BLaER1 (cell line): ENCODE measurements around the gene ARHGEF16.

Experiments used
- H3K27ac ChIP-seq: shearing (Covaris generic); formaldehyde crosslinking; 2 replicates; pipeline ENCODE4 v1.8.1; 2022
- H3K27me3 ChIP-seq: shearing (Covaris generic); formaldehyde crosslinking; 2 replicates; pipeline ENCODE4 v1.8.1; 2022
- H3K36me3 ChIP-seq: shearing (Covaris generic); formaldehyde crosslinking; 2 replicates; pipeline ENCODE4 v1.8.1; 2022
- H3K4me1 ChIP-seq: shearing (Covaris generic); formaldehyde crosslinking; 2 replicates; pipeline ENCODE4 v1.8.1; 2022
- H3K4me2 ChIP-seq: shearing (Covaris generic); formaldehyde crosslinking; 2 replicates; pipeline ENCODE4 v1.8.1; 2022
- H3K4me3 ChIP-seq: shearing (Covaris generic); formaldehyde crosslinking; 2 replicates; pipeline ENCODE4 v1.8.1; 2022
- H3K9ac ChIP-seq: shearing (Covaris generic); formaldehyde crosslinking; 2 replicates; pipeline ENCODE4 v1.8.1; 2022
- H3K9me3 ChIP-seq: shearing (Covaris generic); formaldehyde crosslinking; 2 replicates; pipeline ENCODE4 v1.8.1; 2022
- H4K20me1 ChIP-seq: shearing (Covaris generic); formaldehyde crosslinking; 2 replicates; pipeline ENCODE4 v1.8.1; 2022
- Cebpa-rat ChIP-seq: shearing (Covaris generic); IDR thresholded peaks from 2 replicates; pipeline ENCODE4 v1.8.1; 2022

Gene ARHGEF16

DNA sequence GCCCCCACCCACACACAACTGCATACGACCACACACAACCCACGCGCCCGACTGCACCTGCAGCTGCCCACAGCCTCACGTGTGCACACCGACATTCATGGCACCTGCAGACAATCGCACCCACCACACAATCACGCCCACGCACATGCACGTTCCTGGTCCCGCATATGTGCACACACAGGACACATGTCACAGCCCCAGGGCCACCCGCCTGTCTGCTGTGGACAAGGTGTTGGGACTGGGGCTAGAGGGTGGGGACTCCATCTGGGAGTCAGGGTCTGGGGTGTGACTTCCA, 56.4 kb downstream of the ARHGEF16 start:
- H4K20me1 ChIP-seq: peaks cover 80% of the 10 kb centered on the region
- no peak for TF ChIP-seq Cebpa-rat
- no peak overlapping the region for H3K9ac ChIP-seq
- no peaks in the 10 kb centered on the region for H3K27me3 ChIP-seq
- peak overlapping the region; percentile 41 for H3K4me2 ChIP-seq
- H3K4me1 ChIP-seq: peaks cover 63% of the 10 kb centered on the region
- H3K36me3 ChIP-seq: peaks cover 44% of the 10 kb centered on the region
- no peak overlapping the region for H3K4me3 ChIP-seq
- no peaks in the 10 kb centered on the region for H3K9me3 ChIP-seq
- no peak overlapping the region for H3K27ac ChIP-seq

DNA sequence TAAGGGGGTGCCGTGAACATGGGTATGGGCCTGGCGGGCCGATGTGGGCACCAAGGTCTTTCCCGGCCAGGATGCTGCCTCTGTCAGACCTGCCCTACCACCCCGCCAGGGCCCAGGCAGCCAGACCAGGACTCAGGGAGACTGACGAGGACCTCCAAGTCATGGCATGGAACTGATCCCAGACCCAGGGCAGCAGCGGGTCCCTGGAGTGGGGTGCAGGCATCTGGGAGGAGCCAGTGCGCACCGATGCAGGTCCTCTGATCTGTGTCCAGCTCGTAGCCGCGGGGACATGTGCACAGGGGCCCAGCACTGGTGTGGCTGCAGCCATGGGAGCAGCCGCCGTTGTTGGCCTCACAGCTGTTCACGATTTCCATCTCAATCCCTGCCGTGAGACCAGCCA, 56.8 kb downstream of the ARHGEF16 start:
- no peak for TF ChIP-seq Cebpa-rat
- H4K20me1 ChIP-seq: peaks cover 80% of the 10 kb centered on the region
- no peaks in the 10 kb centered on the region for H3K9me3 ChIP-seq
- H3K27me3 ChIP-seq: no peaks in the 10 kb centered on the region
- H3K4me3 ChIP-seq: no peak overlapping the region
- no peak overlapping the region for H3K27ac ChIP-seq
- H3K4me2 ChIP-seq: peak overlapping the region; percentile 41; the same call in 1 of the 2 replicates
- H3K9ac ChIP-seq: no peak overlapping the region
- H3K36me3 ChIP-seq: peaks cover 44% of the 10 kb centered on the region
- H3K4me1 ChIP-seq: peaks cover 67% of the 10 kb centered on the region

GRCh38 chr1:3511856-3512255, 57.4 kb downstream of the ARHGEF16 start:
- Histone ChIP-seq H3K9ac (no peak overlapping the region), H3K4me2 (no peak overlapping the region), H3K9me3 (no peaks in the 10 kb centered on the region), H4K20me1 (peaks cover 80% of the 10 kb centered on the region), H3K27ac (no peak overlapping the region), H3K27me3 (no peaks in the 10 kb centered on the region), H3K4me1 (peaks cover 72% of the 10 kb centered on the region), H3K36me3 (peaks cover 39% of the 10 kb centered on the region), H3K4me3 (no peak overlapping the region)
- TF ChIP-seq Cebpa-rat: no peak

DNA sequence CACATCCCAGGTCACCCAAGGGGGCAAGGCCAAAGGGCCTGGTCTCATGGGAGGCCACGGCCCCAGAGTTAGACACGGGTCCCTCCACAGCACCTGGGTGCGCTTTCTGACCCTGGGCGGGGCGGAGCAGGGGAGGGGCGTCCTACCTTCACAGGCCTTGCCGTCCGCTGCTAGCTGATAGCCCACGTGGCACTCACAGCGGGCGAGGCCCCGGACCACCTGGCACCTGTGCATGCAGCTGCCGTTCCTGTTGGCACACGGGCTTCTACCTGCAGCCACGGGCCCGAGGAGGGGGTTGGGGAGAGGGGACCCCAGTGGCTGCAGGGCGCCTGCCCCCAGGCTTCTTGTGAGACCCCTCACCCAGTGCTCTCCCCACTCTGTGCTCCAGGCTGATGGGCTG, 59.9 kb downstream of the ARHGEF16 start:
- peak overlapping the region; percentile 73 for H3K27ac ChIP-seq
- H3K4me2 ChIP-seq: peak overlapping the region; percentile 96
- H3K4me3 ChIP-seq: no peak overlapping the region
- no peaks in the 10 kb centered on the region for H3K9me3 ChIP-seq
- peaks cover 80% of the 10 kb centered on the region for H4K20me1 ChIP-seq
- H3K27me3 ChIP-seq: no peaks in the 10 kb centered on the region
- TF ChIP-seq Cebpa-rat: no peak
- peaks cover 98% of the 10 kb centered on the region for H3K4me1 ChIP-seq
- H3K9ac ChIP-seq: no peak overlapping the region
- H3K36me3 ChIP-seq: peaks cover 22% of the 10 kb centered on the region

DNA sequence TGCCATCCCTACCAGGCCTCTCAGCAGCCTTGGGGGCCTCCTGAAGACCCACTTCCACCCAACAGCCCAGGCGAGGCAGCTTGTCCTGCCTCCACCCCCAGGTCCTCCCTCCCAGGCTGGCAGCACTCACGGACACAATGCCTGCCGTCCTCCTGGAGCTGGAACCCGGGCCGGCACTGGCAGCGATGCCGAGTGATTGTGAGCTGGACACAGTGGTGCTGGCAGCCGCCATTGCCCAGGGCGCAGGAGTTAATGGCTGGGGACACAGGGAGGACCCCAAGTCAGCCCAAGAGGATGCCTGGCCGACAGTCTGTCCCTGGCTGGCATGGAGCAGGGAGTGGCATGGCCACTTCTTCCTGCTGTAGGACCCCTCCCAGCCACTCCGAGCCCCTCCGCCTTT, 60.8 kb downstream of the ARHGEF16 start:
- TF ChIP-seq Cebpa-rat: no peak

DNA sequence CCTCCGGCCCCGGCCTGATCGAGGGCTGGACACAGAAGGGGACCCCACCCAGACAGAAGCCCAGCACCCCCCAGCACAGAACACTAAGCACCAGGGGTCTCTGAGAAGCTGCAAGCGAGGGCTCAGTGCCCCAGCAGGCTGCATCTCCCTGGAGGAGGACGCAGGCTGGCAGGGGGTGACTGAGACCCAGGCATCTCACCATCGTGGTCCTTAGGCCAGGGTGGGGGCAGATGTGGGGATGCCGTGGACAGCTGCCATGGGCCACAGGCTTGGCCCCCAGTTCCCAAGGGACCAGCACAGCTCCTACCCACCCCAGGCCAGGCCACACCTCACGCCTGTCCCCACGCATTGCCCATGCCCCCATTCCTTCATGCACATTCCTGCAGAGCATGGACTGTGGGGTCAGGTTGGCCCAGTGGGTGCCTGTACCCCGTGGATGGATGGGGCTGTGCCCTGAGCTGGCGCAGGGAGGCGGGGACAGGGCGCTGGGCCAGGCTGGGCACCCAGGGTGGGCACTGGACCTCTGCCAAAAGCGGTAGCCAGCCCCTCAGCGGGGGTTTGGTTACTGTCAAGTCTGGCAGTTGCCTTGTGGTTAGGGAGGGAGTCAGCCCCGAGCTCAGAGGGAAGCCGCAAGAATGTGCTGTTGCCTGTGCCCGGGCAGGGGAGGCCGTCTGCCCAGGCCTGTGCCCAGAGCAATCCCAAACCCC, 61.5 kb downstream of the ARHGEF16 start:
- peak overlapping the region; percentile 73 for H3K27ac ChIP-seq
- TF ChIP-seq Cebpa-rat: no peak
- no peaks in the 10 kb centered on the region for H3K27me3 ChIP-seq
- H3K36me3 ChIP-seq: peaks cover 22% of the 10 kb centered on the region
- peak overlapping the region; percentile 96 for H3K4me2 ChIP-seq
- peaks cover 81% of the 10 kb centered on the region for H4K20me1 ChIP-seq
- H3K4me1 ChIP-seq: peaks cover 99% of the 10 kb centered on the region
- H3K9me3 ChIP-seq: no peaks in the 10 kb centered on the region
- H3K4me3 ChIP-seq: 0 out of 2 replicates have a peak overlapping the region, but pooled peaks have one; percentile 22
- peak overlapping the region; percentile 56 for H3K9ac ChIP-seq

More for the DNA sequence above, 60.8 kb downstream of the ARHGEF16 start:
- Histone ChIP-seq H3K4me1 (peaks cover 99% of the 10 kb centered on the region), H3K27me3 (no peaks in the 10 kb centered on the region), H4K20me1 (peaks cover 81% of the 10 kb centered on the region), H3K9ac (no peak overlapping the region), H3K9me3 (no peaks in the 10 kb centered on the region), H3K27ac (peak overlapping the region; percentile 73; the same call in 1 of the 2 replicates), H3K4me3 (no peak overlapping the region), H3K4me2 (peak overlapping the region; percentile 96), H3K36me3 (peaks cover 22% of the 10 kb centered on the region)

- Histone ChIP-seq H3K9me3 (no peaks in the 10 kb centered on the region), H4K20me1 (peaks cover 81% of the 10 kb centered on the region), H3K4me1 (peaks cover 99% of the 10 kb centered on the region), H3K27ac (peak overlapping the region; percentile 73), H3K4me3 (peak overlapping the region; percentile 22; the same call in 1 of the 2 replicates), H3K36me3 (peaks cover 22% of the 10 kb centered on the region), H3K27me3 (no peaks in the 10 kb centered on the region), H3K4me2 (peak overlapping the region; percentile 96), H3K9ac (peak overlapping the region; percentile 56)
- no peak for TF ChIP-seq Cebpa-rat
Measured at GRCh38 chr1:3516481-3516869, 62.0 kb downstream of the ARHGEF16 start.

DNA sequence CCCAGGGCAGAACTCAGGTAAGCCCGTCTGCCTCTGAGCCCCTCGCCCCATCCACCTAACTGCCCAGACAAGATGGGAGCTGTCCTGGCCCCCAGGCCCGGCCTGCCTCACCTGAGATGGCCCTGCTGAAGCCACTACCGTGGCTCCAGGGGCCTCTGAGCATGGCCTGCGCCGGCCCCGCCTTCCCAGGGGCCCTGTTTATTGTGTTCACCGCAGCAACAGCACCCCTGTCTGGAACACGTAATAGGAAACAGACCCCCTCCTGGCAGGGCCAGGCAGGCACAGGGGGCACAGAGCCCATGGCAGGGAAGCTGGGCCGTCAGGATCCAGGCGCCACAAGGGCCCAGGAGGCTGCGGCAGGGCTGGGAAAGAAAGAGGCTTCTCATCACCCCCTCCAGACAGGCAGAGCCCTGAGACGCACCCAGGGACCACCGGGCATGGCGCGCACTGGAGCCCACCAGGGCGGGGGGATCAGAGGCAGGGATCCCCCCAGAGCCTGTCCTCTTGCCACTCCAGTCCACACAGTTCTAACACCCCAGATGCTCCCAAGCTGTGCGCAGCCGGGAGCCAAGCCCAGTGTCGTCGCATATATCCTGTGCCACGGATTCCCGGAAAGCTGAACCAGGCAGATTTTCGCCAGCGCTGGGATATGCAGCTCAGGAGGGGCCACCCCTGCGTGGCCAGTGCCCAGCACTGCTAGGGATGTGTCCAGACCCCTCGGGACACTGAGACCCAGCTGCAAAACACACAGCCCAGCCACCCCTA, 62.6 kb downstream of the ARHGEF16 start:
- H3K9ac ChIP-seq: peak overlapping the region; percentile 56
- H3K27ac ChIP-seq: peak overlapping the region; percentile 73
- H3K36me3 ChIP-seq: peaks cover 17% of the 10 kb centered on the region
- TF ChIP-seq Cebpa-rat: no peak
- peaks cover 81% of the 10 kb centered on the region for H4K20me1 ChIP-seq
- peak overlapping the region; percentile 22; the same call in 1 of the 2 replicates for H3K4me3 ChIP-seq
- H3K4me1 ChIP-seq: peaks cover 100% of the 10 kb centered on the region
- no peaks in the 10 kb centered on the region for H3K9me3 ChIP-seq
- H3K4me2 ChIP-seq: peak overlapping the region; percentile 96
- no peaks in the 10 kb centered on the region for H3K27me3 ChIP-seq

- Histone ChIP-seq H3K9ac (no peak overlapping the region), H3K27me3 (no peaks in the 10 kb centered on the region), H3K36me3 (peaks cover 7% of the 10 kb centered on the region; the same call in 1 of the 2 replicates), H3K4me2 (peak overlapping the region; percentile 96), H3K27ac (no peak overlapping the region), H3K9me3 (no peaks in the 10 kb centered on the region), H3K4me3 (no peak overlapping the region), H4K20me1 (peaks cover 90% of the 10 kb centered on the region), H3K4me1 (peaks cover 100% of the 10 kb centered on the region)
- no peak for TF ChIP-seq Cebpa-rat
Measured at GRCh38 chr1:3518256-3518655, 63.8 kb downstream of the ARHGEF16 start.

DNA sequence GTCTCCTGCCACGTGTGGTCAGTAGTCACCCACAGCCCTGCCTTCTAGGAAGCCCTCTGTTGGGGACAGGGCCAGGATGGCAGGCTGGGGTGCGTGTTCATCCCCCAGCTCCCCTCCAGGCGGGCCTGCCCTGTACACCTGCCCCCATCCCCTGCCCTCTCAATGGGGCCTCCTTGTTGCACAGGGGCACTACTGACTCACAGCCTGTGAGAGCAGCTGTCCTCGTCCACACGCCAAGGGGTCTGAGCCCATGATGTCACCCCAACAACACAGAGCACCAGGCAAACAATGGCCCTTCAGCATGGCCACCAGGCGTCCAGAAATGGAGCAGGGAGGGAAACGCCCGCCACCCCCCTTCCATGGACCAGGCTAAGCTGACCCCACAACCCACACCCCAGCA, 64.3 kb downstream of the ARHGEF16 start:
- TF ChIP-seq Cebpa-rat: no peak
- peak overlapping the region; percentile 94 for H3K4me2 ChIP-seq
- H3K4me1 ChIP-seq: peaks cover 100% of the 10 kb centered on the region
- peaks cover 7% of the 10 kb centered on the region; the same call in 1 of the 2 replicates for H3K36me3 ChIP-seq
- H3K27ac ChIP-seq: no peak overlapping the region
- H4K20me1 ChIP-seq: peaks cover 95% of the 10 kb centered on the region
- H3K4me3 ChIP-seq: no peak overlapping the region
- no peaks in the 10 kb centered on the region for H3K9me3 ChIP-seq
- H3K9ac ChIP-seq: no peak overlapping the region
- no peaks in the 10 kb centered on the region for H3K27me3 ChIP-seq
